WTC11 (cell line): ENCODE results near the gene NUAK2. TPM values are rescaled to one million over a fixed set of nuclear protein-coding genes. Genes with fewer than 3 reads are reported as not detected.

Experiments
- ATAC-seq: fragments of 200-7000 bp; cut with Tn5 transposase; 2 replicates; pipeline ENCODE4 v1.10.0; 2021; ENCODE audit warnings: mild to moderate bottlenecking, moderate library complexity
- CTCF ChIA-PET: fragments of 300-600 bp; sonication (Branson Sonifier 250); formaldehyde crosslinking; loops from one replicate; lab custom pipeline; 2021; ENCODE audit warnings: antibody characterized with exemption; lab: Charles Lee
- POLR2A ChIA-PET: fragments of 350-600 bp; sonication (Branson Sonifier 250); formaldehyde crosslinking; loops from one replicate; lab custom pipeline; 2021; ENCODE audit warnings: antibody characterized with exemption; lab: Charles Lee
- DNase-seq: peaks from one replicate; pipeline ENCODE4 v3.0.0; 2021; ENCODE audit warnings: low spot score
- H3K27ac Mint-ChIP-seq: 2 replicates; pipeline ENCODE4 v1.8.0; 2021; ENCODE audit warnings: mixed read lengths
- H3K27me3 Mint-ChIP-seq: 2 replicates; pipeline ENCODE4 v1.8.0; 2021; ENCODE audit warnings: low read depth, mild to moderate bottlenecking, moderate library complexity, mixed read lengths
- H3K36me3 Mint-ChIP-seq: 2 replicates; pipeline ENCODE4 v1.8.0; 2021; ENCODE audit warnings: mixed read lengths
- H3K4me1 Mint-ChIP-seq: 2 replicates; pipeline ENCODE4 v1.8.0; 2022; ENCODE audit warnings: mixed read lengths
- H3K4me3 Mint-ChIP-seq: 2 replicates; pipeline ENCODE4 v1.8.0; 2021; ENCODE audit warnings: mild to moderate bottlenecking, moderate library complexity, mixed read lengths
- H3K9me3 Mint-ChIP-seq: 2 replicates; pipeline ENCODE4 v1.8.0; 2021; ENCODE audit warnings: mixed read lengths
- CDX4 ChIP-seq: fragments of 250-450 bp; sonication (Bioruptor Pico); IDR thresholded peaks from 2 replicates; pipeline ENCODE4 v1.9.0; 2021; ENCODE audit warnings: moderate library complexity, mild to moderate bottlenecking, inconsistent platforms, borderline replicate concordance
- ERG ChIP-seq: fragments of 250-450 bp; sonication (Bioruptor Pico); IDR thresholded peaks from 2 replicates; pipeline ENCODE4 v1.8.0; 2021; ENCODE audit warnings: mild to moderate bottlenecking
- ETV6 ChIP-seq: sonication (generic); formaldehyde crosslinking; IDR thresholded peaks from 2 replicates; pipeline ENCODE4 v1.8.1; 2022; ENCODE audit warnings: mild to moderate bottlenecking, missing genetic modification reagents
- GABPB1 ChIP-seq: sonication (generic); formaldehyde crosslinking; IDR thresholded peaks from 2 replicates; pipeline ENCODE4 v1.8.1; 2023; ENCODE audit warnings: mild to moderate bottlenecking, missing genetic modification reagents
- JAZF1 ChIP-seq: fragments of 250-450 bp; sonication (Bioruptor Pico); IDR thresholded peaks from 2 replicates; pipeline ENCODE4 v1.9.0; 2021; ENCODE audit warnings: moderate library complexity, mild to moderate bottlenecking, inconsistent platforms
- MXD4 ChIP-seq: fragments of 250-450 bp; sonication (Bioruptor Pico); IDR thresholded peaks from 2 replicates; pipeline ENCODE4 v1.8.0; 2021; ENCODE audit warnings: mild to moderate bottlenecking, moderate library complexity, borderline replicate concordance
- MYBL2 ChIP-seq: sonication (generic); formaldehyde crosslinking; IDR thresholded peaks from 2 replicates; pipeline ENCODE4 v1.8.1; 2023; ENCODE audit warnings: mild to moderate bottlenecking, moderate library complexity, missing genetic modification reagents
- NFATC4 ChIP-seq: fragments of 250-450 bp; sonication (Bioruptor Pico); IDR thresholded peaks from 2 replicates; pipeline ENCODE4 v1.9.0; 2021; ENCODE audit warnings: mild to moderate bottlenecking
- NR2C2 ChIP-seq: sonication (generic); formaldehyde crosslinking; IDR thresholded peaks from 2 replicates; pipeline ENCODE4 v1.8.0; 2022; ENCODE audit warnings: mild to moderate bottlenecking, missing genetic modification reagents
- NR3C1 ChIP-seq: sonication (generic); formaldehyde crosslinking; conservative IDR thresholded peaks from 2 replicates; pipeline ENCODE4 v1.8.1; 2023; ENCODE audit warnings: low read depth, mild to moderate bottlenecking, missing genetic modification reagents
- SOX15 ChIP-seq: fragments of 250-450 bp; sonication (Bioruptor Pico); IDR thresholded peaks from 2 replicates; pipeline ENCODE4 v1.9.0; 2021; ENCODE audit warnings: mild to moderate bottlenecking
- TP53 ChIP-seq: sonication (generic); formaldehyde crosslinking; IDR thresholded peaks from 2 replicates; pipeline ENCODE4 v1.8.1; 2023; ENCODE audit warnings: mild to moderate bottlenecking, missing genetic modification reagents
- ZSCAN18 ChIP-seq: fragments of 250-450 bp; sonication (Bioruptor Pico); IDR thresholded peaks from 2 replicates; pipeline ENCODE4 v2.1.2; 2022; ENCODE audit warnings: mild to moderate bottlenecking, moderate library complexity
- total RNA-seq: library from RNA; stranded (reverse); gene quantifications from 3 replicates; pipeline ENCODE4 v1.2.3, GENCODE V29; 2021
- TF ChIP-seq, protein P1 (sequence below): sonication (generic); formaldehyde crosslinking; IDR thresholded peaks from 2 replicates; pipeline ENCODE4 v1.8.1; 2023; ENCODE audit warnings: mild to moderate bottlenecking, moderate library complexity, missing genetic modification reagents
- TF ChIP-seq, protein P2 (sequence below): sonication (generic); formaldehyde crosslinking; IDR thresholded peaks from 2 replicates; pipeline ENCODE4 v1.8.0; 2022; ENCODE audit warnings: mild to moderate bottlenecking, missing genetic modification reagents
- TF ChIP-seq, protein P3 (sequence below): sonication (generic); formaldehyde crosslinking; conservative IDR thresholded peaks from 2 replicates; pipeline ENCODE4 v1.8.1; 2022; ENCODE audit warnings: mild to moderate bottlenecking, missing genetic modification reagents
- TF ChIP-seq, protein P4 (sequence below): sonication (generic); formaldehyde crosslinking; IDR thresholded peaks from 2 replicates; pipeline ENCODE4 v1.8.0; 2022; ENCODE audit warnings: missing genetic modification reagents
- TF ChIP-seq, protein P5 (sequence below): sonication (generic); formaldehyde crosslinking; IDR thresholded peaks from 2 replicates; pipeline ENCODE4 v1.8.1; 2022; ENCODE audit warnings: low read depth, missing genetic modification reagents, borderline replicate concordance

NUAK2 gene
- total RNA-seq, 1 experiment from 2014 or later, result 8.7 TPM

DNA sequence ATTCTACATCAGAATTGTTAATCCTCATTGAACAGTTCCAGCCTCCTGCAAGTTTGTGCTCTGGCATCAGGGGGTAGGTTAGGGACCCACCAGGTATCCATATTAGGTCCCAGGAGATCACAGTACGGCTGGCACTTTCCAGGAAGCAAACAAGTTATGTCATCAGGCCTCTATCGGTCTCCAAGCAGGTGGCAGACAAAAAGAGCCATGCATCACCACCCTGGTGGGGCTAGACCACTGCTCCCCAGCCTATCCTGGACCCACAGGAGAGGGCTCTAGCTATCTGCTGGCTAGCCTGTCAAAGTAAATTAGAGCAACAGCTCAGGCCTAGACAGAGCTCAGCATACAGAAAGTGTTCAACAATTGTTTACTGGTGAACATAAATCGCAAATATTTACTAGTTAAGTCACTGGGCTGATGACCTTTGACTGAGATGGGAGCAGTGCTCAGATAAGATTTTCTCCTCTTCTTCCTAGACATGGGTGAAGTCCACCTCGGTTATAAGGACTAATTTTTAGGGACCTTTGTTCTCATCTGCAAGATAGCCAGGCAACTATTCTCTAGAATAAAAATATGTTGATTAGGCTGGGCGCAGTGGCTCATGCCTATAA is 6.4 kb downstream of the NUAK2 start:
- CTCF ChIA-PET, result interaction anchor here (1.0 to 3.4 kb wide), 7 partner anchors 11 to 254 kb away, joined by 3 to 50 read pairs (median 10); no protein-coding TSS in a partner anchor
- H3K27me3 Mint-ChIP-seq, result peaks cover 6% of the 10 kb centered on the region
- no peak overlapping the region for H3K4me3 Mint-ChIP-seq
- no peak for TF ChIP-seq SOX15 (CRISPR knock-in tag)
- no peak for TF ChIP-seq NR2C2 (CRISPR knock-in tag)
- TF ChIP-seq CDX4, result no peak
- no peak for TF ChIP-seq ERG (CRISPR knock-in tag)
- TF ChIP-seq, protein P1, sequence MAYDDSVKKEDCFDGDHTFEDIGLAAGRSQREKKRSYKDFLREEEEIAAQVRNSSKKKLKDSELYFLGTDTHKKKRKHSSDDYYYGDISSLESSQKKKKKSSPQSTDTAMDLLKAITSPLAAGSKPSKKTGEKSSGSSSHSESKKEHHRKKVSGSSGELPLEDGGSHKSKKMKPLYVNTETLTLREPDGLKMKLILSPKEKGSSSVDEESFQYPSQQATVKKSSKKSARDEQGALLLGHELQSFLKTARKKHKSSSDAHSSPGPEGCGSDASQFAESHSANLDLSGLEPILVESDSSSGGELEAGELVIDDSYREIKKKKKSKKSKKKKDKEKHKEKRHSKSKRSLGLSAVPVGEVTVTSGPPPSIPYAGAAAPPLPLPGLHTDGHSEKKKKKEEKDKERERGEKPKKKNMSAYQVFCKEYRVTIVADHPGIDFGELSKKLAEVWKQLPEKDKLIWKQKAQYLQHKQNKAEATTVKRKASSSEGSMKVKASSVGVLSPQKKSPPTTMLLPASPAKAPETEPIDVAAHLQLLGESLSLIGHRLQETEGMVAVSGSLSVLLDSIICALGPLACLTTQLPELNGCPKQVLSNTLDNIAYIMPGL (CRISPR knock-in tag), result no peak
- TF ChIP-seq, protein P2, sequence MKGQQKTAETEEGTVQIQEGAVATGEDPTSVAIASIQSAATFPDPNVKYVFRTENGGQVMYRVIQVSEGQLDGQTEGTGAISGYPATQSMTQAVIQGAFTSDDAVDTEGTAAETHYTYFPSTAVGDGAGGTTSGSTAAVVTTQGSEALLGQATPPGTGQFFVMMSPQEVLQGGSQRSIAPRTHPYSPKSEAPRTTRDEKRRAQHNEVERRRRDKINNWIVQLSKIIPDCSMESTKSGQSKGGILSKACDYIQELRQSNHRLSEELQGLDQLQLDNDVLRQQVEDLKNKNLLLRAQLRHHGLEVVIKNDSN, result no peak
- TF ChIP-seq, protein P3, sequence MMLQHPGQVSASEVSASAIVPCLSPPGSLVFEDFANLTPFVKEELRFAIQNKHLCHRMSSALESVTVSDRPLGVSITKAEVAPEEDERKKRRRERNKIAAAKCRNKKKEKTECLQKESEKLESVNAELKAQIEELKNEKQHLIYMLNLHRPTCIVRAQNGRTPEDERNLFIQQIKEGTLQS, result no peak
- no peak for TF ChIP-seq ETV6 (CRISPR knock-in tag)
- no peak for TF ChIP-seq GABPB1 (CRISPR knock-in tag)
- TF ChIP-seq, protein P4, sequence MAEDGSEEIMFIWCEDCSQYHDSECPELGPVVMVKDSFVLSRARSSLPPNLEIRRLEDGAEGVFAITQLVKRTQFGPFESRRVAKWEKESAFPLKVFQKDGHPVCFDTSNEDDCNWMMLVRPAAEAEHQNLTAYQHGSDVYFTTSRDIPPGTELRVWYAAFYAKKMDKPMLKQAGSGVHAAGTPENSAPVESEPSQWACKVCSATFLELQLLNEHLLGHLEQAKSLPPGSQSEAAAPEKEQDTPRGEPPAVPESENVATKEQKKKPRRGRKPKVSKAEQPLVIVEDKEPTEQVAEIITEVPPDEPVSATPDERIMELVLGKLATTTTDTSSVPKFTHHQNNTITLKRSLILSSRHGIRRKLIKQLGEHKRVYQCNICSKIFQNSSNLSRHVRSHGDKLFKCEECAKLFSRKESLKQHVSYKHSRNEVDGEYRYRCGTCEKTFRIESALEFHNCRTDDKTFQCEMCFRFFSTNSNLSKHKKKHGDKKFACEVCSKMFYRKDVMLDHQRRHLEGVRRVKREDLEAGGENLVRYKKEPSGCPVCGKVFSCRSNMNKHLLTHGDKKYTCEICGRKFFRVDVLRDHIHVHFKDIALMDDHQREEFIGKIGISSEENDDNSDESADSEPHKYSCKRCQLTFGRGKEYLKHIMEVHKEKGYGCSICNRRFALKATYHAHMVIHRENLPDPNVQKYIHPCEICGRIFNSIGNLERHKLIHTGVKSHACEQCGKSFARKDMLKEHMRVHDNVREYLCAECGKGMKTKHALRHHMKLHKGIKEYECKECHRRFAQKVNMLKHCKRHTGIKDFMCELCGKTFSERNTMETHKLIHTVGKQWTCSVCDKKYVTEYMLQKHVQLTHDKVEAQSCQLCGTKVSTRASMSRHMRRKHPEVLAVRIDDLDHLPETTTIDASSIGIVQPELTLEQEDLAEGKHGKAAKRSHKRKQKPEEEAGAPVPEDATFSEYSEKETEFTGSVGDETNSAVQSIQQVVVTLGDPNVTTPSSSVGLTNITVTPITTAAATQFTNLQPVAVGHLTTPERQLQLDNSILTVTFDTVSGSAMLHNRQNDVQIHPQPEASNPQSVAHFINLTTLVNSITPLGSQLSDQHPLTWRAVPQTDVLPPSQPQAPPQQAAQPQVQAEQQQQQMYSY (CRISPR knock-in tag), result no peak
- no peak for TF ChIP-seq JAZF1 (CRISPR knock-in tag)
- no peak for TF ChIP-seq NR3C1 (CRISPR knock-in tag)
- TF ChIP-seq MXD4 (CRISPR knock-in tag), result no peak
- TF ChIP-seq MYBL2 (CRISPR knock-in tag), result no peak
- no peak for TF ChIP-seq NFATC4 (CRISPR knock-in tag)
- TF ChIP-seq, protein P5, sequence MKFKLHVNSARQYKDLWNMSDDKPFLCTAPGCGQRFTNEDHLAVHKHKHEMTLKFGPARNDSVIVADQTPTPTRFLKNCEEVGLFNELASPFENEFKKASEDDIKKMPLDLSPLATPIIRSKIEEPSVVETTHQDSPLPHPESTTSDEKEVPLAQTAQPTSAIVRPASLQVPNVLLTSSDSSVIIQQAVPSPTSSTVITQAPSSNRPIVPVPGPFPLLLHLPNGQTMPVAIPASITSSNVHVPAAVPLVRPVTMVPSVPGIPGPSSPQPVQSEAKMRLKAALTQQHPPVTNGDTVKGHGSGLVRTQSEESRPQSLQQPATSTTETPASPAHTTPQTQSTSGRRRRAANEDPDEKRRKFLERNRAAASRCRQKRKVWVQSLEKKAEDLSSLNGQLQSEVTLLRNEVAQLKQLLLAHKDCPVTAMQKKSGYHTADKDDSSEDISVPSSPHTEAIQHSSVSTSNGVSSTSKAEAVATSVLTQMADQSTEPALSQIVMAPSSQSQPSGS (CRISPR knock-in tag), result no peak
- no peak for TF ChIP-seq ZSCAN18 (CRISPR knock-in tag)
- TF ChIP-seq TP53 (CRISPR knock-in tag), result no peak
- TF ChIP-seq, all 79 proteins: peak for 0
- H3K4me1 Mint-ChIP-seq, result peaks cover 83% of the 10 kb centered on the region
- H3K9me3 Mint-ChIP-seq, result no peaks in the 10 kb centered on the region
- DNase-seq (no peak), ATAC-seq (no peak)
- peaks cover 29% of the 10 kb centered on the region for H3K36me3 Mint-ChIP-seq
- POLR2A ChIA-PET, result interaction anchor here (2.4 to 10.5 kb wide), 2 partner anchors 14 to 41 kb away, joined by 25 to 186 read pairs; no protein-coding TSS in a partner anchor
- H3K27ac Mint-ChIP-seq, result no peak overlapping the region
